Measurements from ENCODE around the gene SRSF10. TPM values are rescaled to one million over a fixed set of nuclear protein-coding genes. Genes with fewer than 3 reads are reported as not detected.
A peak's percentile ranks its signal among the peaks of the same experiment; 100 is the strongest.

SRSF10 gene
- total RNA-seq, 2 donors from 2014 or later, result 94.3 to 94.9 TPM

GRCh38 chr1:23957096-23957495 lies 23.0 kb downstream of the SRSF10 start:
- peak; percentile 81 for DNase-seq (ENCODE audit: low spot score)
- Histone ChIP-seq H3K27ac (peak overlapping the region; percentile 29 to 42), H3K27me3 (replicated peaks; ENCODE audit: insufficient read depth) (no peaks in the 10 kb centered on the region), H3K9me3 (no peaks in the 10 kb centered on the region), H3K4me1 (replicated peaks) (no peaks in the 10 kb centered on the region), H3K4me3 (no peak overlapping the region), H3K36me3 (no peaks in the 10 kb centered on the region)
- intact Hi-C loops (cut with DNase I), result loop anchor here (5.0 kb wide), 1 partner anchor 70 kb away; no protein-coding TSS in a partner anchor
- TF ChIP-seq CTCF (IDR thresholded peaks at IDR 0.05) (no peak), POLR2A (IDR thresholded peaks at IDR 0.05) (no peak), POLR2AphosphoS5 (IDR thresholded peaks at IDR 0.05) (peak; percentile 56)
- WGBS, result 34% methylated on average over 7 of the region's 7 CpGs

GRCh38 chr1:23953020-23953419 lies 27.1 kb downstream of the SRSF10 start:
- Histone ChIP-seq H3K4me3 (no peak overlapping the region), H3K36me3 (no peaks in the 10 kb centered on the region), H3K27me3 (replicated peaks; ENCODE audit: insufficient read depth) (no peaks in the 10 kb centered on the region), H3K27ac (no peak overlapping the region), H3K4me1 (replicated peaks) (no peaks in the 10 kb centered on the region), H3K9me3 (no peaks in the 10 kb centered on the region)
- TF ChIP-seq POLR2A (IDR thresholded peaks at IDR 0.05), result no peak
- no peak for TF ChIP-seq POLR2AphosphoS5 (IDR thresholded peaks at IDR 0.05)
- no peak for TF ChIP-seq CTCF (IDR thresholded peaks at IDR 0.05)
- 68% methylated on average over 3 of the region's 3 CpGs for WGBS
- intact Hi-C loops (cut with DNase I), result no loop called here
- no peak for DNase-seq (ENCODE audit: low spot score)

GRCh38 chr1:23947366-23947765 lies 32.8 kb downstream of the SRSF10 start:
- intact Hi-C loops (cut with DNase I), result no loop called here
- TF ChIP-seq CTCF (IDR thresholded peaks at IDR 0.05), result no peak
- no peak for TF ChIP-seq POLR2A (IDR thresholded peaks at IDR 0.05)
- TF ChIP-seq POLR2AphosphoS5 (IDR thresholded peaks at IDR 0.05), result no peak
- no peaks in the 10 kb centered on the region for H3K27me3 ChIP-seq (replicated peaks; ENCODE audit: insufficient read depth)

GRCh38 chr1:23936481-23937176 lies 43.5 kb downstream of the SRSF10 start:
- H3K27me3 ChIP-seq (replicated peaks; ENCODE audit: insufficient read depth), result no peaks in the 10 kb centered on the region
- intact Hi-C loops (cut with DNase I), result no loop called here
- WGBS, result 42% methylated on average over 6 of the region's 6 CpGs
- H3K4me3 ChIP-seq, result no peak overlapping the region
- no peak for DNase-seq (ENCODE audit: low spot score)
- no peaks in the 10 kb centered on the region for H3K4me1 ChIP-seq (replicated peaks)
- no peak overlapping the region for H3K27ac ChIP-seq
- no peak for TF ChIP-seq POLR2A (IDR thresholded peaks at IDR 0.05)
- TF ChIP-seq POLR2AphosphoS5 (IDR thresholded peaks at IDR 0.05), result no peak
- TF ChIP-seq CTCF (IDR thresholded peaks at IDR 0.05), result no peak
- no peaks in the 10 kb centered on the region for H3K9me3 ChIP-seq
- no peaks in the 10 kb centered on the region for H3K36me3 ChIP-seq

More at GRCh38 chr1:23947366-23947765, 32.8 kb downstream of the SRSF10 start:
- H3K36me3 ChIP-seq, result no peaks in the 10 kb centered on the region
- no peak overlapping the region for H3K27ac ChIP-seq
- H3K4me1 ChIP-seq (replicated peaks), result no peaks in the 10 kb centered on the region
- no peak overlapping the region for H3K4me3 ChIP-seq
- no peak for DNase-seq (ENCODE audit: low spot score)
- no peaks in the 10 kb centered on the region for H3K9me3 ChIP-seq

GRCh38 chr1:23931491-23931880 lies 48.6 kb downstream of the SRSF10 start:
- Histone ChIP-seq H3K4me1 (replicated peaks) (no peaks in the 10 kb centered on the region), H3K27ac (no peak overlapping the region), H3K27me3 (replicated peaks; ENCODE audit: insufficient read depth) (no peaks in the 10 kb centered on the region), H3K4me3 (no peak overlapping the region), H3K36me3 (no peaks in the 10 kb centered on the region), H3K9me3 (no peaks in the 10 kb centered on the region)
- 94% methylated on average over 1 of the region's 1 CpG for WGBS
- intact Hi-C loops (cut with DNase I), result no loop called here
- TF ChIP-seq POLR2A (IDR thresholded peaks at IDR 0.05) (no peak), CTCF (IDR thresholded peaks at IDR 0.05) (no peak), POLR2AphosphoS5 (IDR thresholded peaks at IDR 0.05) (no peak)
- no peak for DNase-seq (ENCODE audit: low spot score)
